ENCODE measurements around the gene JDP2.
A peak's percentile ranks its signal among the peaks of the same experiment; 100 is the strongest.

JDP2 gene

GRCh38 chr14:75494896-75495295 lies 67.1 kb downstream of the JDP2 start:
- Histone ChIP-seq H4K20me1 (no peaks in the 10 kb centered on the region), H3K9me3 (replicated peaks in 1 of 11) (no peaks in the 10 kb centered on the region), H3K4me3 (no peak overlapping the region), H3K9ac (no peak overlapping the region), H3K4me2 (peak overlapping the region in 3 of 11 experiments; percentile 54 to 77 (median 73); a peak in 7 of 22 replicates), H3K27ac (no peak overlapping the region), H3K4me1 (peaks cover 38 to 58% (median 42%) of the 10 kb centered on the region in 10 experiments), H3K36me3 (no peaks in the 10 kb centered on the region), H3K27me3 (no peaks in the 10 kb centered on the region)
- no peak for TF ChIP-seq Cebpa-rat (IDR thresholded peaks at IDR 0.05)

- Histone ChIP-seq H3K9ac (no peak overlapping the region), H3K9me3 (replicated peaks in 1 of 11) (no peaks in the 10 kb centered on the region), H3K36me3 (no peaks in the 10 kb centered on the region), H3K4me2 (peak overlapping the region in 6 of 11 experiments; percentile 52 to 77 (median 70); a peak in 11 of 22 replicates), H4K20me1 (no peaks in the 10 kb centered on the region), H3K4me3 (no peak overlapping the region), H3K27me3 (no peaks in the 10 kb centered on the region), H3K4me1 (peaks cover 39 to 58% (median 45%) of the 10 kb centered on the region in 10 experiments), H3K27ac (no peak overlapping the region)
- TF ChIP-seq Cebpa-rat (IDR thresholded peaks at IDR 0.05), result no peak
Observed at GRCh38 chr14:75495399-75495798, 67.6 kb downstream of the JDP2 start.

- no peak for TF ChIP-seq Cebpa-rat (IDR thresholded peaks at IDR 0.05)
- Histone ChIP-seq H3K27me3 (no peaks in the 10 kb centered on the region), H3K9me3 (replicated peaks in 1 of 11) (no peaks in the 10 kb centered on the region), H4K20me1 (no peaks in the 10 kb centered on the region), H3K4me2 (peak overlapping the region; percentile 40 to 79 (median 62); a peak in 18 of 22 replicates), H3K4me1 (peaks cover 39 to 58% (median 45%) of the 10 kb centered on the region in 10 experiments), H3K27ac (no peak overlapping the region), H3K36me3 (no peaks in the 10 kb centered on the region), H3K9ac (no peak overlapping the region), H3K4me3 (no peak overlapping the region)
Observed at GRCh38 chr14:75495882-75496281, 68.1 kb downstream of the JDP2 start.

GRCh38 chr14:75496755-75497154 lies 68.9 kb downstream of the JDP2 start:
- Histone ChIP-seq H4K20me1 (no peaks in the 10 kb centered on the region), H3K36me3 (no peaks in the 10 kb centered on the region), H3K4me2 (peak overlapping the region; percentile 40 to 79 (median 62)), H3K4me3 (no peak overlapping the region), H3K27ac (no peak overlapping the region), H3K4me1 (peaks cover 39 to 58% (median 45%) of the 10 kb centered on the region in 10 experiments), H3K9ac (no peak overlapping the region), H3K27me3 (no peaks in the 10 kb centered on the region), H3K9me3 (replicated peaks in 1 of 11) (no peaks in the 10 kb centered on the region)
- TF ChIP-seq Cebpa-rat (IDR thresholded peaks at IDR 0.05), result no peak

- H3K27me3 ChIP-seq, result no peaks in the 10 kb centered on the region
- no peak overlapping the region for H3K9ac ChIP-seq
- H3K27ac ChIP-seq, result no peak overlapping the region
- no peaks in the 10 kb centered on the region for H3K36me3 ChIP-seq
- TF ChIP-seq Cebpa-rat (IDR thresholded peaks at IDR 0.05), result no peak
- H3K4me2 ChIP-seq, result peak overlapping the region; percentile 40 to 79 (median 62)
- H3K4me3 ChIP-seq, result no peak overlapping the region
- H4K20me1 ChIP-seq, result no peaks in the 10 kb centered on the region
- H3K4me1 ChIP-seq, result peaks cover 39 to 57% (median 45%) of the 10 kb centered on the region in 10 experiments
- H3K9me3 ChIP-seq (replicated peaks in 1 of 11), result no peaks in the 10 kb centered on the region
Observed at GRCh38 chr14:75497191-75497590, 69.4 kb downstream of the JDP2 start.

- Histone ChIP-seq H3K27me3 (no peaks in the 10 kb centered on the region), H3K36me3 (no peaks in the 10 kb centered on the region), H3K9me3 (replicated peaks in 1 of 11) (no peaks in the 10 kb centered on the region), H3K27ac (no peak overlapping the region), H3K4me1 (peaks cover 39 to 52% (median 45%) of the 10 kb centered on the region in 10 experiments), H3K4me2 (peak overlapping the region; percentile 40 to 79 (median 62)), H4K20me1 (no peaks in the 10 kb centered on the region), H3K4me3 (no peak overlapping the region), H3K9ac (no peak overlapping the region)
- TF ChIP-seq Cebpa-rat (IDR thresholded peaks at IDR 0.05), result no peak
Observed at GRCh38 chr14:75497701-75498100, 69.9 kb downstream of the JDP2 start.

GRCh38 chr14:75499084-75499875 lies 71.5 kb downstream of the JDP2 start:
- Histone ChIP-seq H3K27me3 (no peaks in the 10 kb centered on the region), H3K4me2 (peak overlapping the region; percentile 5 to 79 (median 62); a peak in 20 of 22 replicates), H3K36me3 (no peaks in the 10 kb centered on the region), H3K4me1 (peaks cover 35 to 48% (median 42%) of the 10 kb centered on the region in 10 experiments), H3K4me3 (no peak overlapping the region), H3K9ac (peak overlapping the region in 2 of 11 experiments; percentile 16 to 36; a peak in 3 of 22 replicates), H3K9me3 (replicated peaks in 1 of 11) (0 out of 22 replicates have a peak, but pooled peaks cover 0 to 4% (median 0%) of the 10 kb centered on the region in 11 experiments), H3K27ac (peak overlapping the region in 5 of 11 experiments; percentile 7 to 61 (median 53); a peak in 9 of 22 replicates), H4K20me1 (no peaks in the 10 kb centered on the region)
- TF ChIP-seq Cebpa-rat (IDR thresholded peaks at IDR 0.05), result peak in 2 of 11 experiments; percentile 17 to 69; a peak in 1 of 22 replicates

- Histone ChIP-seq H3K4me3 (no peak overlapping the region), H3K9me3 (replicated peaks in 1 of 11) (peaks cover 1 to 14% (median 7%) of the 10 kb centered on the region in 11 experiments; a peak in 13 of 22 replicates), H3K36me3 (no peaks in the 10 kb centered on the region), H3K27me3 (no peaks in the 10 kb centered on the region), H3K4me2 (no peak overlapping the region), H3K4me1 (peaks cover 17 to 41% (median 36%) of the 10 kb centered on the region in 10 experiments), H3K27ac (no peak overlapping the region), H3K9ac (no peak overlapping the region), H4K20me1 (no peaks in the 10 kb centered on the region)
- TF ChIP-seq Cebpa-rat (IDR thresholded peaks at IDR 0.05), result no peak
Observed at GRCh38 chr14:75501080-75501479, 73.3 kb downstream of the JDP2 start.

GRCh38 chr14:75504411-75504810 lies 76.6 kb downstream of the JDP2 start:
- Histone ChIP-seq H3K36me3 (no peaks in the 10 kb centered on the region), H3K27me3 (no peaks in the 10 kb centered on the region), H3K4me1 (peaks cover 0 to 9% (median 6%) of the 10 kb centered on the region in 10 experiments; a peak in 17 of 20 replicates), H3K9ac (no peak overlapping the region), H4K20me1 (no peaks in the 10 kb centered on the region), H3K4me2 (no peak overlapping the region), H3K27ac (no peak overlapping the region), H3K9me3 (replicated peaks in 1 of 11) (peaks cover 16 to 33% (median 22%) of the 10 kb centered on the region in 11 experiments), H3K4me3 (no peak overlapping the region)
- TF ChIP-seq Cebpa-rat (IDR thresholded peaks at IDR 0.05), result no peak

Measured in BLaER1 treated with 17β-estradiol and CSF1 and Interleukin-3, amounts not matched to agents 10 nM and 100 nM (cell line).